ENCODE data around the gene CHI3L1. TPM values are rescaled to one million over a fixed set of nuclear protein-coding genes. Genes with fewer than 3 reads are reported as not detected.

CHI3L1 gene
- total RNA-seq, 3 donors from 2014 or later = 0.58 to 10.8 (median 1.8) TPM

DNA sequence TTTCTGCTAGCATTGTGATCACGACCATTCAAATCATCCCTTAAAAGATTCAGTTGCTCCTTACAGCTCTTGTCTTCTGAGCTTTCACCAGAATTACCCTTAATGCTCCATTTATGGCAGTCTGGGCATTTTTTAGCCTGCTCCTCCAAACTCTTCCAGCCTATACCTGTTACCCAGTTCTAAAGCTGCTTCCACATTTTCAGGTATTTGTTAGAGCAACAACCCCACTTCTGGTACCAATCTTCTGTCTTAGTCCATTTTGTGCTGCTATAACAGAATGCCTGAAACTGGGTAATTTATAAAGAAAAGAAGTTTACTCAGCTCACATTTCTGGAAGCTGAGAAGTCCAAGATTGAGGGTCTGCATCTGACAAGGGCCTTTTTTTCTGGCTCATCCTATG, 28.1 kb downstream of the CHI3L1 start:
- Histone ChIP-seq H3K4me3 (no peak overlapping the region), H3K9me3 (no peaks in the 10 kb centered on the region), H3K4me1 (ENCODE audit: low read depth) (peaks cover 6% of the 10 kb centered on the region), H3K36me3 (ENCODE audit: low read depth) (no peaks in the 10 kb centered on the region)
- no peak for DNase-seq
- no peak for ATAC-seq
- intact Hi-C loops (cut with DNase I, micrococcal nuclease) = no loop called here
- TF ChIP-seq, protein P1, sequence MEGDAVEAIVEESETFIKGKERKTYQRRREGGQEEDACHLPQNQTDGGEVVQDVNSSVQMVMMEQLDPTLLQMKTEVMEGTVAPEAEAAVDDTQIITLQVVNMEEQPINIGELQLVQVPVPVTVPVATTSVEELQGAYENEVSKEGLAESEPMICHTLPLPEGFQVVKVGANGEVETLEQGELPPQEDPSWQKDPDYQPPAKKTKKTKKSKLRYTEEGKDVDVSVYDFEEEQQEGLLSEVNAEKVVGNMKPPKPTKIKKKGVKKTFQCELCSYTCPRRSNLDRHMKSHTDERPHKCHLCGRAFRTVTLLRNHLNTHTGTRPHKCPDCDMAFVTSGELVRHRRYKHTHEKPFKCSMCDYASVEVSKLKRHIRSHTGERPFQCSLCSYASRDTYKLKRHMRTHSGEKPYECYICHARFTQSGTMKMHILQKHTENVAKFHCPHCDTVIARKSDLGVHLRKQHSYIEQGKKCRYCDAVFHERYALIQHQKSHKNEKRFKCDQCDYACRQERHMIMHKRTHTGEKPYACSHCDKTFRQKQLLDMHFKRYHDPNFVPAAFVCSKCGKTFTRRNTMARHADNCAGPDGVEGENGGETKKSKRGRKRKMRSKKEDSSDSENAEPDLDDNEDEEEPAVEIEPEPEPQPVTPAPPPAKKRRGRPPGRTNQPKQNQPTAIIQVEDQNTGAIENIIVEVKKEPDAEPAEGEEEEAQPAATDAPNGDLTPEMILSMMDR (IDR thresholded peaks at IDR 0.05) = no peak

DNA sequence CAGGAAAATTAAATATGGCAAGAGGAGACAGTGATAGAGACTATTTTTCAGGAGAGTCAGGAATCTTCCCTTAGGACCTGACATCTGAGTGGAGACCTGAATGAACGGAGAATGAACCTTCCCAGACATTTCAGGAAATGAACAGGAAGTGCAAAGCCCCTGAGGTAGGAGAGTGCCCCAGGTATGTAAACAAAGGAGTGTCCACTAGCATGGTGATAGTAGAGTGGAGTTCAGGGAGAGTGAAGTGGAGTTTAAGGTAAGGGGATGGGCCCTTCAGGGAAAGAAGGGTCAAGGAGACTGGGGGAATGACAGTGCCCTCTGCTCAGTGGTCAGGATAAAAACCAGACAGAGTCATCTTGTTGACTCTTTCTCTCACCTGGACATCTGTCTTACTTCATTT, 30.2 kb downstream of the CHI3L1 start:
- Histone ChIP-seq H3K9me3 (no peaks in the 10 kb centered on the region), H3K36me3 (ENCODE audit: low read depth) (no peaks in the 10 kb centered on the region), H3K4me1 (ENCODE audit: low read depth) (peaks cover 6% of the 10 kb centered on the region), H3K4me3 (no peak overlapping the region)
- ATAC-seq (peak; percentile 82), DNase-seq (peak in 1 of 3 donors; percentile 37)
- intact Hi-C loops (cut with DNase I, micrococcal nuclease) = no loop called here
- TF ChIP-seq, protein P1 (IDR thresholded peaks at IDR 0.05) = no peak

DNA sequence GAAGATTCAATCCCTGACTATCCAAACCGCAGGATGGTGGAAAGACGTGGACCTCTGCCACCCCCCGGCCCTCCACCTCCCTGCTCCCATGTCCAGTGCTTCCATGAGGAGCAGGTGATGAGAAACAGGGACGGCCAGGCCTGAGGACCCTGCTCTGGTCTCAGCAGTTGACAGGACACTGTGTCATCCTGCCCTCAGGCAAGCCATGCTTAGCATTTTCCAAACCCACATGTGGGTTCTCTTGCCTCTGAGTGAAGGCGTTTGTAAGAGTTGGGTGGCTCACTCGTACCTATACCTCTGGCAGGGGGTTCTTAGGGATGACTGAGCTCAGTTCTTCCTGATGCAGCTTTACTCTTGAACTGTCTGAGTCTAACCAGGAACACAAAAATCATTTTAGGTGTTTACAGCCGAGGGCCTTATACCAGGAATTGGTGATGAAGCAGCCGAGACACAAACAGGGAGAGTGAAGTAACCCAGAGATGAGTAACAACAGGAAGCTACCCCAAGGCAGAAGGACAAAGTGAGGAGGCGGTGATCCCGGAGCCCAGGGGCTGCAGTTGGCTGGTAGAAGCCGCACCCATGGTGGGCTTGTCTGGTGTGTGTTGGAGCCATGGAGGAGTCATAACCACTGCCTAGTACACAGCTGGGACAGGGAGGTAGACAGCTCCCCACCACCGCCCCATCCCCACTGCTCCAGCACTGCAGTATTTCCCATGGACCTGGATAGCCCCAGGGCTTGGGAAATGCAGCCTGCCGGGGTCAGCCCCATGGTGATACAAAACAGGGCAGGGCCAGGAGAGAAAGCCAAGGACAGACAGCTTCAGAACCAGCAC, 32.3 kb downstream of the CHI3L1 start:
- Histone ChIP-seq H3K36me3 (ENCODE audit: low read depth) (no peaks in the 10 kb centered on the region), H3K4me3 (no peak overlapping the region), H3K9me3 (no peaks in the 10 kb centered on the region), H3K4me1 (ENCODE audit: low read depth) (peaks cover 6% of the 10 kb centered on the region)
- intact Hi-C loops (cut with DNase I, micrococcal nuclease) = no loop called here
- TF ChIP-seq, protein P1 (IDR thresholded peaks at IDR 0.05) = no peak
- DNase-seq (no peak), ATAC-seq (no peak)

DNA sequence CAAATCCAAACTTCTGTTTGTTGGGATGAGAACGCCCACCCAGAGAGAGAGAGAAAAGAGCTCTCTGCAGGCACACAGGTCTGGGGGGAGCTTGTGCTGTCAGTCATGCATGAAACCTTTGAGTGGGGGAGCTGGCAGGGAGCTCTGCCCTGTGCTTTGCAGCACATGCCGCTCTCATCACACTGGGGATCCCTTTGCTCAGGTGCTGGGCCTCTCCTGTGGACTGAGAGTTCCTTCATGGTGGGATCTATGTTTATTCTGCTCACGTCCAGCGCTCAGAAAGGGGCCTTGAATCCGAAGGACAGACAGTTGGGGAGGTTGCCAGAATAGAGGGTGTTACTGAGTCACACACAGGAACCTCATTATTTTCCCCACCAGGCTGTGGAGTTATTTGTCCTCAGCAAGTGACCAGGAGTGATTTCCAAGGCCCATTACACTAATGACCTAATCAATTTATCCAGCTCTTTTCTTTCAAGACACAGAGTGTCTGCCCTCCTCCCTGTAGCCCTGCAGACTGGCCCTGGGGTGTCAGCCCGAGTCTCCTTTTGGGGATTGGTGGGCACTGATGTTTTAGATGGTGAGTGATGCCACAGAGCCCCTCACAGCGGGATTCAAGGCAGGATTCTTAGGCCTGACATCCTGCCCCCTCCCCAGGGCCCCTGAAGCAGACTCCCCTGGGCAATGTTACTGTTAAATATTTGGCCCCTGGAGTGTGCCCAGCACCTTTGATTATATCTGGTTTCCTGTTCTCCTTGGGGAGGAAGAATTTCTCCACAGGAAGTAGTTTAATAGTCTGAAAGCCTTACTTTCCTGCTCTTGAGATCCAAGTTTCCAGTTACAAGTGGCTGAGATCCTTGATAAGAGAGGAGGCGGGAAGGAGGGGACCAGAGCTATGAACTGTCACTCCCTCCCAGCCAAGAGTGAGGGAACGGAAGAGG, 33.2 kb downstream of the CHI3L1 start:
- ATAC-seq = no peak
- TF ChIP-seq, protein P1 (IDR thresholded peaks at IDR 0.05) = no peak
- intact Hi-C loops (cut with DNase I, micrococcal nuclease) = no loop called here
- Histone ChIP-seq H3K4me1 (ENCODE audit: low read depth) (peaks cover 6% of the 10 kb centered on the region), H3K9me3 (no peaks in the 10 kb centered on the region), H3K36me3 (ENCODE audit: low read depth) (no peaks in the 10 kb centered on the region), H3K4me3 (no peak overlapping the region)
- DNase-seq = no peak

DNA sequence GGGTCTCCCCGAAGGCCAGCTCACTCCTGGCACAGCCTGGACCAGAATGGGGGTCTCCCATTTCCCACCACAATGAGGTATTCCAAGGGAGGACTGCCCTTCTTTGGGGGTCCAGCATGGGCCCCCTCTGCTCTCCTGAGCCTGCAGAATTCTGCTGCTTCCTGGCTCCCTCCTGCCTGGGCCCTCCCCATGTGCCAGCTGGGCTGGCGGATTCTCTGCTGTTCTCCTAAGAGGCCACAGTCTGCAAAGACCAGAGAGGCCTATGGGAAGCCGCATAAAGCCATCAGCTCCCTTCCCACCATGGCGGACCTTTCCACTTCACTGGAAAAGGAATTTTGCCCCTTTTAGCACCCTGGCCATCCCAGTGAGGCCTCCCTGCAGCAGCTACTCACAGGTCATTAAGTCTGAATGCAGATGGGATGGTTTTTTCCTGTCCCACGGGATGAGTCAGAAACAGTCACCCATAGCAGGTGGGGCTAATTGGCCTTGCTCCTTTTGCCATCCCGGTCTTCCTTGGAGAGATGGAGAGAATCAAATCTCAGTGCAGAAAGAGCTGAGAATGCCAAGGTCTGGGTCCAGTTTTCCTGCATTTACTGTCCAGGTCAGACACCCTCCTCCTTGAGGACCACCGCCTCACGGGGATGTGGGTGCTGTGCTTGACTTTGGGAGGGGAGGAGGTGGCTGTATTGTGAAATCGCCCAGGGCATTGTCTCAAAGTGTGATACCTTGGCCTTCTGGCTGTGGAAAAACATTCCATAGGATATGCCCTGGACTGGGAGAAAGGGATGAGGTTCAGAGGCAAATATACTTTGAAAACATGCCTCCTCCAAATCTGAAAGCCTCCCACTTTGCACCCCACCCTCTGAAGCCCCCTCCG, 34.1 kb downstream of the CHI3L1 start:
- TF ChIP-seq, protein P1 (IDR thresholded peaks at IDR 0.05) = no peak
- Histone ChIP-seq H3K4me1 (ENCODE audit: low read depth) (peaks cover 6% of the 10 kb centered on the region), H3K36me3 (ENCODE audit: low read depth) (no peaks in the 10 kb centered on the region), H3K9me3 (no peaks in the 10 kb centered on the region), H3K4me3 (no peak overlapping the region)
- no peak for DNase-seq
- intact Hi-C loops (cut with DNase I, micrococcal nuclease) = no loop called here
- ATAC-seq = no peak
